Measurements from ENCODE around the gene MRPL39.

DNA sequence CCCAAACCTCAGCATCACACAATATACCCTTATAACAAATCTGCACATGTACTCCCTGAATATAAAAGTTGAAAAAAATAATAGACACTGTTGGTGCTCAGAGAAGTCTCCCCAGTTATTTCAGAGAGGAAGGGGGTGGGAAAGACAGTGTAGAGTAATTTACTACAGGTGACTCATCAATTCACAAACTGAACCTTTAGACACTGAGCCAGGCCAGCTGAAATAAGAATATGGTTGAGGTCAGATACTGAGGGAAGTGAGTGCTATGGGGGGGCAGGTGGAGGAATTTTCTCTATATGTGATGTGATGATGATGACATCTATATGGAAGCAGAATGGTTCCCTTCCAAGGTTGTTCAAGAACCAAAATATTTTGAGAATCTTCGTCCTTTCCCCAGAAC is 50.1 kb downstream of the MRPL39 start:
- TF ChIP-seq, protein P1, sequence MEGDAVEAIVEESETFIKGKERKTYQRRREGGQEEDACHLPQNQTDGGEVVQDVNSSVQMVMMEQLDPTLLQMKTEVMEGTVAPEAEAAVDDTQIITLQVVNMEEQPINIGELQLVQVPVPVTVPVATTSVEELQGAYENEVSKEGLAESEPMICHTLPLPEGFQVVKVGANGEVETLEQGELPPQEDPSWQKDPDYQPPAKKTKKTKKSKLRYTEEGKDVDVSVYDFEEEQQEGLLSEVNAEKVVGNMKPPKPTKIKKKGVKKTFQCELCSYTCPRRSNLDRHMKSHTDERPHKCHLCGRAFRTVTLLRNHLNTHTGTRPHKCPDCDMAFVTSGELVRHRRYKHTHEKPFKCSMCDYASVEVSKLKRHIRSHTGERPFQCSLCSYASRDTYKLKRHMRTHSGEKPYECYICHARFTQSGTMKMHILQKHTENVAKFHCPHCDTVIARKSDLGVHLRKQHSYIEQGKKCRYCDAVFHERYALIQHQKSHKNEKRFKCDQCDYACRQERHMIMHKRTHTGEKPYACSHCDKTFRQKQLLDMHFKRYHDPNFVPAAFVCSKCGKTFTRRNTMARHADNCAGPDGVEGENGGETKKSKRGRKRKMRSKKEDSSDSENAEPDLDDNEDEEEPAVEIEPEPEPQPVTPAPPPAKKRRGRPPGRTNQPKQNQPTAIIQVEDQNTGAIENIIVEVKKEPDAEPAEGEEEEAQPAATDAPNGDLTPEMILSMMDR (IDR thresholded peaks at IDR 0.05) = no peak
- no peak for TF ChIP-seq ZFX (IDR thresholded peaks at IDR 0.05; ENCODE audit: borderline replicate concordance)
